ENCODE results near the gene FAM107B.

Gene FAM107B

DNA sequence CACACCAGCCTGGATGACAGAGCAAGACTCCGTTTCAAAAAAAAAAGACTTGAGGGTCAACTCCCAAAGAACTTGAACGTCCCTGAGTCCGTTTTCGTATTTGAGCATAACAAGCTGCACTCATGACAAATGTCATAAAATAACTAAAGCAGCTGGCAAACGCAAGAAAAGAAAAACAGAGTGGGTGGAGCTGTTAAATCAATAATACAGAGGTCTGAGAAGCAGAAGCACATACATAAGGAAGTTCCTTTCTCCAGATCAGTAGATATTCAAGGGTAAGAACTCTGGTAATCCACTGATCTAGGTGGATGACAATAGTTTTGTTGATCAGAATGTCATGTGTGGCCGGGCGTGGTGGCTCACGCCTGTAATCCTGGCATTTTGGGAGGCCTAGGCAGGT is 150.1 kb downstream of the FAM107B start:
- no peak for DNase-seq (ENCODE audit: low spot score)

GRCh38 chr10:14623931-14624330 is 150.8 kb downstream of the FAM107B start:
- no peak for DNase-seq (ENCODE audit: low spot score)

DNA sequence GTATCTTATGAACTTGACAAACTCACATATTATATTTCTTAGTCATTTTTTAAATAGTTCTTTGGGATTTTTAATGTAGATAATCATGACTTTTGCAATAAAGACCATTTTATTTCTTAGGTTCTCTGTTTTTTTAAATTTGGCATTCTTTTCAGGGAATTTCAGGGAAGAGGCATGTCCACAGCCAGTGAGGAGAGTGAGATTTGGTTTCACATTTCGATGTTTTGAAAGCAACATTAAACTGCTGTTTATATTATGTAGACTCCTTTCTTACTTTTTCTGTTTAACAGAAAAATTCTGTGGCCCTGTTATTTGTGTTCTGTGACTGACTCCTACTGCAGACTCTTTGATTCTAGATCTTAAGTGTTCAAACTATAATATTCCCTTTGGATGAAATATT is 153.7 kb downstream of the FAM107B start:
- no peak for DNase-seq (ENCODE audit: low spot score)

- no peak for DNase-seq (ENCODE audit: low spot score)
These were observed 156.0 kb downstream of the FAM107B start for GRCh38 chr10:14618674-14619073.

- peak; percentile 66 for DNase-seq (ENCODE audit: low spot score)
These were observed 156.8 kb downstream of the FAM107B start for GRCh38 chr10:14617852-14618251.

DNA sequence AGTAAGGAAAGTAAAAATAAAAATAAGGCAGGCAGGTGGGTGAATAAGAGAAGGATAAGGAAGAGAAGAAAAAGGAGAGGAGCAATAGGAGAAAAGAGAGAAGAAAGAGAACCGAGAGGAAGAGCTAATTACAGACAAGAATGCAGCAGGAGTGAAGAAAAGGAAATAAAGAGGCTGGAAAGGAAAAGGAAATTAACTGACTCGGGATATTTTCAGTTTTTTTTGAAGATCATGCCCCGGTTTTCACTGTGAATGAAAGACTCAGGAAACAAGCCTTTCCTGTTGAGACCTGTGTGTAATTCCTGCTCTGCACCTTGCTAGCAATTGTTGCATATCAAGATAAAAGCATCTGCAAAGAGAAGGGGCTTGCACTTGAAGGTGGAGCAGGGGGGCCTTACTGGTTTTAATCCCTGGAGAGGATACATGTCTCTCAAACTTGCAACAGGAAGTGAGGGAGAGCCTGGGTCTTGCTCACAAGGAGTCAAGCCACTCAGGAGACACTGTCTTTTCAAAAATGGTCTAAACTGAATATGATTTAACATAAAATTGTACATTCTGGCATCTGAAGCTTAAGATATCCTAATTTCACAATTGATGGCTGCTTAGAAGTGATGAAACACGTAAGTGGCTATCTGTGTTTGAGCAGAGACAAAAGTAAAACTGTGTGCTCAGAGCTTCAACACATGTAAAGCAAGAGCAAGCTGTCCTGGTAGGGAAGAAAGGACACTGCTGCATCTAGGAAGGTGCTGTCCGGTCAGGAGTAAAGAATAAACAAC is 157.6 kb downstream of the FAM107B start:
- no peak for DNase-seq (ENCODE audit: low spot score)

GRCh38 chr10:14616465-14616864 is 158.2 kb downstream of the FAM107B start:
- DNase-seq (ENCODE audit: low spot score), result no peak

DNA sequence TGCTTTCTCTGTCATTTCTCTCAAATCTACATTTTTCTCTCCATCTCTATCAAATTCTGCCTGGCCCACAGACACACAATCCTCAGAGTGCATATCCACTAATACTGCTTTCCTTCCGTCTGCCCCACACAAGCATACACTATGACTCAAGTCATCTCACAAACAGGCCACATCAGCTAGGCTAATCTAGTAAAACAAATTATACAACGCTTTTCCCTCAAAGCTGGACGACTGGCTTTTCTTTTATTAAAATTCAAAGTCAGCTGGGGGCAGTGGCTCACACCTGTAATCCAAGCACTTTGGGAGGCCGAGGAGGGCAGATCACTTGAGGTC is 161.1 kb downstream of the FAM107B start:
- no peak for DNase-seq (ENCODE audit: low spot score)

DNA sequence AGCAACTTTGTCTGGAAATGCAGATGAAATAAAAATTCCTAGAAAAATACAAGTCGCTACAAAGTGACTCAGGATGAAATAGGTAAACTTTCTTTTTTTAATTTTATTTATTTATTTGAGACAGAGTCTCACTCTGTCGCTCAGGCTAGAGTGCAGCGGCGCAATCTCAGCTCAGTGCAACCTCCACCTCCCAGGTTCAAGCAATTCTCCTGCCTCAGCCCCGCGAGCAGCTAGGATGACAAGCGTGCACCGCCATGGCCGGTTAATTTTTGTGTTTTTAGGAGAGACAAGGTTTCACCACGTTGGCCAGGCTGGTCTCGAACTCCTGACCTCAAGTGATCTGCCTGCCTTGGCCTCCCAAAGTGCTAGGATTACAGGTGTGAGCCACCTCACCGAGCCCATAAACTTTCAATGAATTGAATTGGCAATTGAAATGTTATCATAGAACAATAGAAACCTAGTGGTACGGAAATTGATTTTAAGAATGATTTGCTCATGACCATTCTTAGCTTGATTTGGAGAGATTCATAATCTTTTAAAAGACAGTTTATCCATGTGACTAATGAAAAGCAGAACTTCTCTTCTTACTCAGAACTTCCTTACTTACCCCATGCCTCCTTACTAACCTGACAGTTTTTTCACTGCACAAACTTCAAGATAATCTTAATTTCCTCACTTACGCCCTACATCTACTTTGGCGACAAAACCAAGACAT is 161.7 kb downstream of the FAM107B start:
- no peak for DNase-seq (ENCODE audit: low spot score)

DNA sequence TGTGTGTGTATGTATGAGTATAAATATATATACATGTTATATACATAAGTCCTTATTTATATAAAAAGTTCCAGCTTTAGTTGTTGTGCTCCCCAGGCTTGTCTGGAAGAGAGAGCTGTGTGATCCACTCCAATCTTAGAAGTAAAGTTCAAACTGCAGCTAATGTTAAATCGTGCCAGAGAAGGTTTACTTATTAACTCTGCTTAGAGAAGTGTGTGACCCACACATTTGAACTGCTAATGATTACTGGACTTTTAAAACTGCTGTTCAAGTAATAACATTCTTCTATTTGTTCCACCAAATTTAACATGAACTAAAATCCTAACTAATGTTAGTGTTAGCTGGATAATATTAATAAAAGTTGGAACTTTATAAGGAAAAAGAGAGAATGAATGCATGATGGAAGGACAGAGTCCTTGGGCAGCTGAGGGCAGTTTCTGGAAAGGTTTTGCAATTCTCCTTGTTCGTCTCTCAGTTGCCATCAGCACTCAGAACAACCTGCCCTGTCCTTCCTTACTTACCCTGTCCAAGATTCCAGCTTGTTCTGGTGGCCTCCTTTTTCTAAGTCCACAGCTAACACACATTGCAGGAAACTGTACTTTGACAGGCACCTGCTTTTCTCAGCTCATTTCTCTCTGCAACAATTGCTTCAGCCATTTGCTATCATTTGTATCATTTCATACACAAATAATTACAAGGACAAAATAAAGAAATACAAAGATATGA is 162.6 kb downstream of the FAM107B start:
- DNase-seq (ENCODE audit: low spot score), result no peak

GRCh38 chr10:14609178-14609577 is 165.5 kb downstream of the FAM107B start:
- no peak for DNase-seq (ENCODE audit: low spot score)

DNA sequence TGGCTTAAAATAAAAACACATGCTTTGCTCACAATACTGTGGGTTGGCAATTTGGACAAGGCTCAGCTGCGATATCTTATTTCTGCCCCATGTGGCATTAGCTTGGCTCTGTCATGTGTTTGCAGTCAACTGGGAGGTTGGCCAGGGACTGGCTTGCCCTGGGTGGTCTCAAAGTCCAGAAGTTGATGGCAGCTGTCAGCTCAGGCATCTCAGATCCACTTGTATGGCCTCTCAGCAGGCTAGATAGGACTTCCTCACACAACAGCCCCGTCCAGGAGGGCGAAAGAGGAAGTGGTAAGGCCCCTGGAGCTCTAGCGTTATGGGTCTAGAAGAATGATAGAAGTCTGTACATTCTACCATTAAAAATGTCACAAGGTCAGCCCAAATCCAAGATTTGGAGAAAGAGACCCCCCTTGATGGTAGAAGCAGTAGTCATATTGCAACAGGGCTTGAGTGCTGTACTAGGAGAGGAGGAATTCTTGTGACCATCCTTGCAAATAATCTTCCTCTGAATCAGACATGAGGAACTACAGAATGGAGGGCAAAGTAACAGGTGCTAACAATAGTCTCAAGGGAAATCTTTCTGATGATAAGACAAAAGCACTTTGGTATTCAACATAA is 166.2 kb downstream of the FAM107B start:
- DNase-seq (ENCODE audit: low spot score), result no peak

DNA sequence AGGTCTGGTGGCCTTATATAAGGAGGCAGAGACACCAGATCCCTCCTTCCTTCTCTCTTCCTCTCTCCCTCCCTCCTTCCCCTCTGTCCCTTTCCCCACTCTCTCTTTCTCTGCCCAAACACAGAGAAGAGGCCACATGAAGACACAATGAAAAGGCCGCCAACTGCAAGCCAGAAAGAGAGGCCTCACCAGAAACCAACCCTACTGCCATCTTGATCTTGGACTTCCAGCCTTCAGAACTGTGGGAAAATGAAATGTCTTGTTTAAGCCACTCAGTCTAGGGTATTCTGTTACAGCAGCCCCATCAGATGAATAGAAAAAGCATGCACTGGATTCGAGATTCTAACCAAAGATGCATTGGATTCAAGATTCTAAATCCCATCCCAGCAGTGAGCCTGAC is 168.1 kb downstream of the FAM107B start:
- DNase-seq (ENCODE audit: low spot score), result no peak

DNA sequence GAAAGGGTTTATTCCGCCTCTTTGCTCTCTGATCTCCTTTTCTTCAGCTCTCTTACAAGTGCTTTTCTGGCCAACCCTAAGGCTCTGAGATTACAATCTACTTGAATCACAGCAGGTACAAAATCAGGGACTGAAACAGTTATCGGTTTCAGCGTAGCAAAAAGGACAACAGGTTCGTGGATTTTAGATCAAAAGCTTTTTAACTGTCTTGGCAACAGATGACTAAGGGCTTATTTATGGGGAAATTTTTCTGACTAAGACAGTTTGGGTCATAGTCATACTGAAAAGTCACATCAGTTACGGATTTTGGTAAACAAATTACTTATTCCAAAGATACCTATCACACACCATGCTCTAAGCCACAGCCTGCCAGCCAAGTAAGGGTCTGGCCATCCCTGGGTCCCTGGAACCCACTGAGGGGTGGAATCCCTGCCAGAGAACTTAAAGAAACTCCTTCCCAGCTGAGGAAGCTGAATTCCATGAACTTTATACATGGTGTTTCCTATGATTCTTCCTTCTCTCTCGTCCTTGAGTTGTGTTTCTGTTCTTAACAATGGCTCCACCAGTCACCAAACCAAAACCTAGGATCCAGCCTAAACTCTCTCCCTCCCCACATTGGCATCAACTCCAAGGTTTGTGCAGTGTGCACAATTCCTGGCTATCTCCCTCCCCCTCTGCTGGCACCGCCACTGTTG is 169.3 kb downstream of the FAM107B start:
- DNase-seq (ENCODE audit: low spot score), result peak; percentile 52

GRCh38 chr10:14604181-14605142 is 170.2 kb downstream of the FAM107B start:
- DNase-seq (ENCODE audit: low spot score), result peak; percentile 86

DNA sequence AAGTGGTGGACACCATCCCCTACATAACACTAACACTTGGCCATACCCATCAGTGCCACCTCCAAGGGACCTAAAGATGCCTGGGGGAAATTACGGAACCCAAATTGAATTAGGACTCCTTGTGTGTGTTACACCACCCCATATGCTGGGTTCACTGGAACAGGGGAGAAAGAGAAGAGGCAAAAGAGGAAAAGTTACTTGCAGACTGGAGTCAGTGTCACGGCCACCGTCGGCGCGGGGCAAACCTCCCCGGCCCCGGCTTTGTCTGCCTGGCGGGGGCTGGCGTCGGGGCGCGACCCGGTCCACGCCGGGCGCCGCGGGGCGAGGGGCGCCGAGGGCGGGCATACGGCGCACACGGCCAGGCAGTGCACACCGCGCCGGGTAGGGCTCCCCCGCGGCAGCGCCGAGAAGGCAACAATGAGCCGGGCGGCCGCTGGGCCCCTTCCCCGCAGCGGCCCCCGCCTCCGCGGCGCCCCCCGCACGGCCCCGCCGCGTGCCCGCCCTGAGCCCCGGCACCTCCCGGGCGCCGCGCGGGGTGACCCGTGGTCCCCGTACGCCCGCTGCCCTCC is 171.1 kb downstream of the FAM107B start:
- DNase-seq (ENCODE audit: low spot score), result no peak

- no peak for DNase-seq (ENCODE audit: low spot score)
These were observed 171.7 kb downstream of the FAM107B start for GRCh38 chr10:14602807-14603533.

DNA sequence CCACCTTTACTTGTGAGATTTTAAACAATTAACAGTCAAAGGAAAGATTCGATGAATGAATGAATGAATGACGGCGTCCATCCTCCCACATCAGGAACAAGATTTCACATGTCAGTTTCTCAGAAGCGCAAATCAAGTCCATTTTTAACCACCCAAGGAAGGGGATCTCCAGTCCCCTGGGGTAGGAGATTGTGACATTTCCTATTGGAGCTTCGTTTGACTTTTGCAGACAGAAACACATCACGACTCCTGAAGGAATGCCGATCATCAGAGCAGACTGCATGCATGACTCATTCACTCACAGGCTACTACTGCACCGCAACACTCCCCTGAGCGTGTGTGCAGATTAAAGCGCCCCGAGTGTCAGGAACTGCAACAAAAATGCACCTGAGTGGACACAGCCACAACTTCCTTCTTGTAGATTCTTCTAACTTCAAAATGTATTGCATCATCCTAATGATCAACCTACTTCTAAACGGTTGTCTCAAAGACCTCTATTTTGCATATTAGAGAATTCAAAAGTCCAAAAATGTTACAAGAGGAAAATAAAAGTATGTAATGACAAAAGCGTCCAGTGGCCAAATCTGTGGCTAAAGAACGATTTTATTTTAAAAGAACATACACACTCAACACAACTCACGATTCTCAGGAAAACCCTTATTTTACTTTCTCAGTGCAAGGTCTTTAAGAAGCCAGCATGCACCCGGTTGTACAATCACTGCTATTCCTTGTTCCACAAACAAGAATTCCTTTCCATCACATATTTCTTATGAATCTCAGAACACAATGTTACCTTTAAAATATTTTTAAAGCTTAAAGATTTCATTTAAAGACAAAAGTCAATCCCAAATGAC is 172.6 kb downstream of the FAM107B start:
- DNase-seq (ENCODE audit: low spot score), result peak; percentile 62

- DNase-seq (ENCODE audit: low spot score), result no peak
These were observed 173.4 kb downstream of the FAM107B start for GRCh38 chr10:14601326-14601725.
